Measurements from ENCODE around the gene ANKEF1.

- TF ChIP-seq CTCF (IDR thresholded peaks at IDR 0.05; ENCODE audit: low read depth, low read length) (no peak), POLR2A (IDR thresholded peaks at IDR 0.05; ENCODE audit: extremely low read depth, insufficient read length) (no peak), MAX (IDR thresholded peaks at IDR 0.05; ENCODE audit: low read depth, low read length) (no peak)
Measured at GRCh38 chr20:9989066-9989724, 45.6 kb upstream of the ANKEF1 start.
